ENCODE results near the gene DMXL1.

GRCh38 chr5:119136666-119137318 lies 65.9 kb downstream of the DMXL1 start:
- TF ChIP-seq POLR2A (IDR thresholded peaks at IDR 0.05) (no peak), EP300 (IDR thresholded peaks at IDR 0.05) (no peak)
- TF ChIP-seq, protein P1, sequence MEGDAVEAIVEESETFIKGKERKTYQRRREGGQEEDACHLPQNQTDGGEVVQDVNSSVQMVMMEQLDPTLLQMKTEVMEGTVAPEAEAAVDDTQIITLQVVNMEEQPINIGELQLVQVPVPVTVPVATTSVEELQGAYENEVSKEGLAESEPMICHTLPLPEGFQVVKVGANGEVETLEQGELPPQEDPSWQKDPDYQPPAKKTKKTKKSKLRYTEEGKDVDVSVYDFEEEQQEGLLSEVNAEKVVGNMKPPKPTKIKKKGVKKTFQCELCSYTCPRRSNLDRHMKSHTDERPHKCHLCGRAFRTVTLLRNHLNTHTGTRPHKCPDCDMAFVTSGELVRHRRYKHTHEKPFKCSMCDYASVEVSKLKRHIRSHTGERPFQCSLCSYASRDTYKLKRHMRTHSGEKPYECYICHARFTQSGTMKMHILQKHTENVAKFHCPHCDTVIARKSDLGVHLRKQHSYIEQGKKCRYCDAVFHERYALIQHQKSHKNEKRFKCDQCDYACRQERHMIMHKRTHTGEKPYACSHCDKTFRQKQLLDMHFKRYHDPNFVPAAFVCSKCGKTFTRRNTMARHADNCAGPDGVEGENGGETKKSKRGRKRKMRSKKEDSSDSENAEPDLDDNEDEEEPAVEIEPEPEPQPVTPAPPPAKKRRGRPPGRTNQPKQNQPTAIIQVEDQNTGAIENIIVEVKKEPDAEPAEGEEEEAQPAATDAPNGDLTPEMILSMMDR (IDR thresholded peaks at IDR 0.05), result no peak

All from gastroesophageal sphincter (tissue), 3 donors.